Measurements from ENCODE around the gene PPIP5K1. TPM values are rescaled to one million over a fixed set of nuclear protein-coding genes. Genes with fewer than 3 reads are reported as not detected.
"Not testable (repeated sequence)": the region's sequence is repeated elsewhere in the genome, so short reads cannot be mapped to it uniquely, and the experiment has no call there.

Gene PPIP5K1
- polyA plus RNA-seq, 1 donor (not counting 4 experiments of a cell fraction or from before 2014, with no cell fraction given): 52.9 TPM

DNA sequence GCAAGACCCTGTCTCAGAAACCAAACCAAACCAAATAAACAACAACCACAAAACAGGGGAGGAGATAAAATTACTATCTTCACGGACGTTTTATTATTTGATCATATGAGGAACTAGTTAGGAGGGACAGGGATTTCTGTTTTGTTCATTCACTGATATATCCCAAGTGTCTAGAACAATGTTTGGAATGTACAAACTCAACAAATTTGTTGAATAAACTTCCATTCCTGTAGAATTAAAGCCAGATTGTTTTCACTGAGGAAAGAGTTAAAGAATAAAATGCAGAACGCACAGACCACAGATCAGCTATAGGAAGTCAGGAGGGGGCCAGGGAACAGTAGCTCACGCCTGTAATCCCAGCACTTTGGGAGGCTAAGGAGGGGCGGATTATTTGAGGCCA lies 35.1 kb upstream of the PPIP5K1 start:
- no peaks in the 10 kb centered on the region for H3K36me3 ChIP-seq (ENCODE audit: control insufficient read depth in 2 of 2, extremely low read depth in 1 of 2, insufficient read depth in 2 of 2, low read length in 2 of 2)
- H3K27ac ChIP-seq (ENCODE audit: control insufficient read depth, insufficient read depth, low read length): no peak overlapping the region
- H3K79me2 ChIP-seq (ENCODE audit: control insufficient read depth, insufficient read depth, low read length): no peaks in the 10 kb centered on the region
- dilution Hi-C loops (cut with MboI; ENCODE audit: extremely low pct_ligation_motif_present, low sequenced_read_pairs): no loop called here
- no peak overlapping the region for H3K4me2 ChIP-seq (ENCODE audit: control insufficient read depth, extremely low read depth, insufficient read depth, low read depth, low read length)
- no peak overlapping the region for H3K9ac ChIP-seq (ENCODE audit: control insufficient read depth, extremely low read depth, insufficient read depth, low read length)
- H3K4me1 ChIP-seq (ENCODE audit: control insufficient read depth, extremely low read depth, insufficient read depth, low read length): no peaks in the 10 kb centered on the region
- H3K9me3 ChIP-seq (ENCODE audit: control insufficient read depth, low read depth, low read length): no peaks in the 10 kb centered on the region
- no peaks in the 10 kb centered on the region for H3K9me1 ChIP-seq (ENCODE audit: control insufficient read depth, extremely low read depth, insufficient read depth, low read length)
- peaks cover 6% of the 10 kb centered on the region for H3K27me3 ChIP-seq (ENCODE audit: control insufficient read depth, extremely low read depth, insufficient read depth, low read length)
- TF ChIP-seq EZH2 (IDR thresholded peaks at IDR 0.05; ENCODE audit: low read length): no peak
- no peak for TF ChIP-seq CTCF (optimal IDR thresholded peaks at IDR 0.05 in 1 of 3, IDR thresholded peaks at IDR 0.05 in 1 of 3, conservative IDR thresholded peaks at IDR 0.05 in 1 of 3; ENCODE audit: extremely low read depth in 1 of 3, insufficient read depth in 2 of 3, low read length in 3 of 3)
- no peaks in the 10 kb centered on the region for H4K20me1 ChIP-seq (ENCODE audit: control insufficient read depth, extremely low read depth, insufficient read depth, low read length)
- FAIRE-seq (no peak), DNase-seq (ENCODE audit: low read depth, low spot score) (no peak)
- no peak overlapping the region for H3K4me3 ChIP-seq (ENCODE audit: control insufficient read depth in 2 of 3, extremely low read depth in 1 of 3, insufficient read depth in 2 of 3, low read depth in 1 of 3, low read length in 3 of 3)
- no peak overlapping the region for H2AFZ ChIP-seq (ENCODE audit: control insufficient read depth, low read length)

- FAIRE-seq: peak; percentile 20
- H4K20me1 ChIP-seq (ENCODE audit: control insufficient read depth, extremely low read depth, insufficient read depth, low read length); H3K79me2 ChIP-seq (ENCODE audit: control insufficient read depth, insufficient read depth, low read length); H2AFZ ChIP-seq (ENCODE audit: control insufficient read depth, low read length); H3K9me3 ChIP-seq (ENCODE audit: control insufficient read depth, low read depth, low read length); dilution Hi-C loops (cut with MboI; ENCODE audit: extremely low pct_ligation_motif_present, low sequenced_read_pairs); H3K4me2 ChIP-seq (ENCODE audit: control insufficient read depth, extremely low read depth, insufficient read depth, low read depth, low read length); H3K4me1 ChIP-seq (ENCODE audit: control insufficient read depth, extremely low read depth, insufficient read depth, low read length); DNase-seq (ENCODE audit: low read depth, low spot score); H3K4me3 ChIP-seq (ENCODE audit: control insufficient read depth in 2 of 3, extremely low read depth in 1 of 3, insufficient read depth in 2 of 3, low read depth in 1 of 3, low read length in 3 of 3); H3K27ac ChIP-seq (ENCODE audit: control insufficient read depth, insufficient read depth, low read length); H3K9ac ChIP-seq (ENCODE audit: control insufficient read depth, extremely low read depth, insufficient read depth, low read length); H3K36me3 ChIP-seq (ENCODE audit: control insufficient read depth in 2 of 2, extremely low read depth in 1 of 2, insufficient read depth in 2 of 2, low read length in 2 of 2); H3K9me1 ChIP-seq (ENCODE audit: control insufficient read depth, extremely low read depth, insufficient read depth, low read length); H3K27me3 ChIP-seq (ENCODE audit: control insufficient read depth, extremely low read depth, insufficient read depth, low read length): not testable (repeated sequence)
Measured at GRCh38 chr15:43622068-43622799, 32.2 kb upstream of the PPIP5K1 start.

DNA sequence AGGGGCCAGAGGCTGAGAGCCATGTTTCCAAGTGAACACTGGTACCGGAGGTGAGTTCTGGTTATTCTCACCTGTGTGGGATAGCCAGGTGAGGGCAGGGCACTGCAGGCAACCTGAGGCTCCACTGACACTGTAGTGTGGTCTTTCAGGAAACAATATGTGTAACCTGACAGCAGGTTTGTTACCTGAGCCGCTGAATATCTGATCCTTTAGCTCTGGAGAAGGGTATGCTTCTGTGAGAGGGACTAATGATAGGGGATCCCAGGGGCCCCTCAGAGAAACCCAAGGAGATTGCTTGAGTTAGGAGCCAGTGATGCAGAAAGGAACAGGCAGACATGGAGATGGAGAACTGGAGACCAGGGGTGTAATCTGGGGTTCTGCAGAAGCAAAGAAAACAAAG lies 28.7 kb upstream of the PPIP5K1 start, which contains the start of gene STRC:
Gene STRC (minus strand): TSS at position 101 of the 400 bp plus-strand sequence. CDS start 78 bp downstream, at position 23.
- H3K27ac ChIP-seq (ENCODE audit: control insufficient read depth, insufficient read depth, low read length); H3K79me2 ChIP-seq (ENCODE audit: control insufficient read depth, insufficient read depth, low read length); H3K4me2 ChIP-seq (ENCODE audit: control insufficient read depth, extremely low read depth, insufficient read depth, low read depth, low read length); H3K9ac ChIP-seq (ENCODE audit: control insufficient read depth, extremely low read depth, insufficient read depth, low read length); H3K4me1 ChIP-seq (ENCODE audit: control insufficient read depth, extremely low read depth, insufficient read depth, low read length); H3K4me3 ChIP-seq (ENCODE audit: control insufficient read depth in 2 of 3, extremely low read depth in 1 of 3, insufficient read depth in 2 of 3, low read depth in 1 of 3, low read length in 3 of 3); dilution Hi-C loops (cut with MboI; ENCODE audit: extremely low pct_ligation_motif_present, low sequenced_read_pairs); H3K27me3 ChIP-seq (ENCODE audit: control insufficient read depth, extremely low read depth, insufficient read depth, low read length); DNase-seq (ENCODE audit: low read depth, low spot score); H3K9me3 ChIP-seq (ENCODE audit: control insufficient read depth, low read depth, low read length); H2AFZ ChIP-seq (ENCODE audit: control insufficient read depth, low read length); H4K20me1 ChIP-seq (ENCODE audit: control insufficient read depth, extremely low read depth, insufficient read depth, low read length); FAIRE-seq; H3K9me1 ChIP-seq (ENCODE audit: control insufficient read depth, extremely low read depth, insufficient read depth, low read length); H3K36me3 ChIP-seq (ENCODE audit: control insufficient read depth in 2 of 2, extremely low read depth in 1 of 2, insufficient read depth in 2 of 2, low read length in 2 of 2): not testable (repeated sequence)

GRCh38 chr15:43617750-43618149 lies 27.7 kb upstream of the PPIP5K1 start:
- DNase-seq (ENCODE audit: low read depth, low spot score); H4K20me1 ChIP-seq (ENCODE audit: control insufficient read depth, extremely low read depth, insufficient read depth, low read length); H3K4me2 ChIP-seq (ENCODE audit: control insufficient read depth, extremely low read depth, insufficient read depth, low read depth, low read length); H3K9me3 ChIP-seq (ENCODE audit: control insufficient read depth, low read depth, low read length); H3K27me3 ChIP-seq (ENCODE audit: control insufficient read depth, extremely low read depth, insufficient read depth, low read length); H3K9me1 ChIP-seq (ENCODE audit: control insufficient read depth, extremely low read depth, insufficient read depth, low read length); H3K79me2 ChIP-seq (ENCODE audit: control insufficient read depth, insufficient read depth, low read length); H3K4me1 ChIP-seq (ENCODE audit: control insufficient read depth, extremely low read depth, insufficient read depth, low read length); H3K36me3 ChIP-seq (ENCODE audit: control insufficient read depth in 2 of 2, extremely low read depth in 1 of 2, insufficient read depth in 2 of 2, low read length in 2 of 2); dilution Hi-C loops (cut with MboI; ENCODE audit: extremely low pct_ligation_motif_present, low sequenced_read_pairs); H3K27ac ChIP-seq (ENCODE audit: control insufficient read depth, insufficient read depth, low read length); H2AFZ ChIP-seq (ENCODE audit: control insufficient read depth, low read length); FAIRE-seq; H3K9ac ChIP-seq (ENCODE audit: control insufficient read depth, extremely low read depth, insufficient read depth, low read length); H3K4me3 ChIP-seq (ENCODE audit: control insufficient read depth in 2 of 3, extremely low read depth in 1 of 3, insufficient read depth in 2 of 3, low read depth in 1 of 3, low read length in 3 of 3): not testable (repeated sequence)
